Left ventricle myocardium inferior (tissue), 1 donor: Measurements from ENCODE around the gene SPTBN1. TPM values are rescaled to one million over a fixed set of nuclear protein-coding genes. Genes with fewer than 3 reads are reported as not detected.
A peak's percentile ranks its signal among the peaks of the same experiment; 100 is the strongest.

Experiments used
- DNase-seq: peaks from one replicate; pipeline ENCODE4 v3.0.0-alpha.2; 2020
- H3K27ac ChIP-seq: fragments of 200-600 bp; replicated peaks from 2 replicates; pipeline ENCODE4 v1.8.0; 2021
- H3K27me3 ChIP-seq: fragments of 200-600 bp; 2 replicates; pipeline ENCODE4 v1.8.0; 2021; ENCODE audit warnings: low read depth
- H3K36me3 ChIP-seq: fragments of 200-600 bp; 2 replicates; pipeline ENCODE4 v1.8.0; 2021
- H3K4me1 ChIP-seq: fragments of 200-600 bp; 2 replicates; pipeline ENCODE4 v1.8.0; 2021
- H3K4me3 ChIP-seq: fragments of 200-600 bp; 2 replicates; pipeline ENCODE4 v1.8.0; 2021; ENCODE audit warnings: mild to moderate bottlenecking, moderate library complexity
- H3K9me3 ChIP-seq: fragments of 200-600 bp; replicated peaks from 2 replicates; pipeline ENCODE4 v1.8.0; 2021
- intact Hi-C: fragments of 100-400 bp; cut with micrococcal nuclease; formaldehyde crosslinking; loops from one replicate; pipeline ENCODE4 v1.11.0; 2022
- total RNA-seq: library from RNA; stranded (reverse); fragmentation: NEBNext Ultra II Directional; extraction: Animal tissue kit (Norgen Biotek cat#: 25700); gene quantifications from one replicate; pipeline ENCODE4 v1.2.1, GENCODE V29; 2021
- TF ChIP-seq, protein P1 (sequence below): fragments of 200-600 bp; IDR thresholded peaks from 2 replicates; pipeline ENCODE4 v1.8.0; 2021; ENCODE audit warnings: antibody characterized with exemption, mild to moderate bottlenecking, borderline replicate concordance
- donor health status: DM: no; HTN: yes; CAD: no; lungs with severe emphysema.

The SPTBN1 gene
- total RNA-seq, 1 donor from 2014 or later = 484 TPM

DNA sequence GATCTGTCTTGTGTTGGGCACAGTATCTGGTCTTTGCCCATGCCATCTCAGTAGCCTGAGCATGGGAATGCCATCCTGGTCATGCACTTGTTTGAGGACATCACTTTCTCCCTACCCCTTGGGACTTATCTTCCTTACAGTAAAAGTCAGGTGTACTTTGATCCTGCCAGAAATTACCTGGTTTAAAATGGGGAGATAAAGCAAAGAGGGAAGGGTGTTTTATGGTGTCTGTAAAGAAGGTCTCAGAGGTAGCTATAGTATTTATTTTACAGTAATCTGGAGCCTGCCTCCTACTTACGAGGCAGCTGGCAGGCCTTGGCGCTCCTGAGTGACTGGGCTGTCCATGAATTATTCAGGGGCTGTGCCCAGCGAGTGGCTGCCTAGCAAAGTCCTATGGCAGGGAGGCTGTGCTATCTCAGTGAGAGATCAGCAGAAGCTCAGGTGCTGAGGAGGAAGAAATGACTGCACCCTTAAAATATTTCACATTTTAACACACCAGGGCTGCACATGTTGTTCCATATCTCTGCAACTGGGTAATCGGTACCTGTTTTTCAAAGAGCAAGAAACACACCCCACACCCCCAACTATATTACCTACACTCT, 93.9 kb downstream of the SPTBN1 start:
- DNase-seq = no peak
- H3K4me3 ChIP-seq = no peak overlapping the region
- H3K4me1 ChIP-seq = peaks cover 100% of the 10 kb centered on the region
- no peaks in the 10 kb centered on the region for H3K36me3 ChIP-seq
- H3K9me3 ChIP-seq = no peaks in the 10 kb centered on the region
- H3K27me3 ChIP-seq = no peaks in the 10 kb centered on the region
- intact Hi-C loops = no loop called here
- TF ChIP-seq, protein P1, sequence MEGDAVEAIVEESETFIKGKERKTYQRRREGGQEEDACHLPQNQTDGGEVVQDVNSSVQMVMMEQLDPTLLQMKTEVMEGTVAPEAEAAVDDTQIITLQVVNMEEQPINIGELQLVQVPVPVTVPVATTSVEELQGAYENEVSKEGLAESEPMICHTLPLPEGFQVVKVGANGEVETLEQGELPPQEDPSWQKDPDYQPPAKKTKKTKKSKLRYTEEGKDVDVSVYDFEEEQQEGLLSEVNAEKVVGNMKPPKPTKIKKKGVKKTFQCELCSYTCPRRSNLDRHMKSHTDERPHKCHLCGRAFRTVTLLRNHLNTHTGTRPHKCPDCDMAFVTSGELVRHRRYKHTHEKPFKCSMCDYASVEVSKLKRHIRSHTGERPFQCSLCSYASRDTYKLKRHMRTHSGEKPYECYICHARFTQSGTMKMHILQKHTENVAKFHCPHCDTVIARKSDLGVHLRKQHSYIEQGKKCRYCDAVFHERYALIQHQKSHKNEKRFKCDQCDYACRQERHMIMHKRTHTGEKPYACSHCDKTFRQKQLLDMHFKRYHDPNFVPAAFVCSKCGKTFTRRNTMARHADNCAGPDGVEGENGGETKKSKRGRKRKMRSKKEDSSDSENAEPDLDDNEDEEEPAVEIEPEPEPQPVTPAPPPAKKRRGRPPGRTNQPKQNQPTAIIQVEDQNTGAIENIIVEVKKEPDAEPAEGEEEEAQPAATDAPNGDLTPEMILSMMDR = no peak
- H3K27ac ChIP-seq = peak overlapping the region; percentile 47

DNA sequence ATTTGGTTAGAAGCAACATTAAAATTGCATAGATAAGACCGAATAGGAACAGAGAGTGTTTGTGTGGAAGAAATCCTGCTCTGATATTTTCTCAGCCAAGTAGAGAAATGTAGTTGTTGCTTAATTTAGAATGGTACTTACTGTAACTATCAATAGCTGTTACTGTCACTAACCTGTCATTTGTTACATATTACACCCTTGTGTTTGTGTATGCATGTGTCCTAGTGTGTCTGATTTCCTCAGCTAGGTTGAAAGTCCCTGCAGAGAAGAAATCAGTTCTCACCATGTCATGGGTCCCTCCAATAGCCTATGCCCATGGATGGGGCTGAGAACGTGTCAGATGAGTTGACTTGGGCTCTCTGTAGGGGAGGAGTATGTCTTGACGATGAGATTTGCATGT, 94.4 kb downstream of the SPTBN1 start:
- Histone ChIP-seq H3K27me3 (no peaks in the 10 kb centered on the region), H3K36me3 (no peaks in the 10 kb centered on the region), H3K4me3 (no peak overlapping the region), H3K27ac (peak overlapping the region; percentile 47), H3K4me1 (peaks cover 100% of the 10 kb centered on the region), H3K9me3 (no peaks in the 10 kb centered on the region)
- TF ChIP-seq, protein P1 = no peak
- DNase-seq = no peak
- intact Hi-C loops = no loop called here

DNA sequence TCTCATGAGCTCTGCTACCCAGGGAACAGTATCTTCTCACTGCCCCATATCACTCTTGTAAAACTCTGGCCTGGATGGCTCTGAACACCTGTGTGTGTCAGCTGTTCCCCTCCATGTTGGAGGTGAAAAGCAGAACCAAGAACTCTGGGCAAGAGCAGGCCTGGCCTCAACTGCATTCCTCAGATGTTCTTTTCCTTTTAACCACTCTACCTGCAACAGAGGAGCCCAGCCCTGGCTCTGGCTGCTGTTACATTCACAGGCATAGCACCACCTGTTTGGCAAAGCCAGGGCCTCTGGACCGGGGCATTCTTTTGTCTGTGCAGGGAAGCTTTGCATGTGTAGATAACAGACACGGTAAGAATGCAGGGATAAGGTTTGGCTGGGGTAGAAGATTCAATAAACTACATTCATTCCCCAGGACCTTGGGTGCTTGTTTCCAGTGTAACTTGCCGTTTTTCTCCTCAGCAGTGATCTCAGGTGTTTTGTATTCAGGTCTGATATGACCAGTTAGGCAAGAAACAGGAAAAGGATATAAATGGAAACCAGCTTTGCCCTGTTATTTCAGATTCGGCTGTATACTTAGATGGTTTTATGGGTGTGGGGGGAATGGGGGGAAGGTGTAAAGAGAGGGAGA, 95.1 kb downstream of the SPTBN1 start:
- Histone ChIP-seq H3K36me3 (no peaks in the 10 kb centered on the region), H3K4me3 (no peak overlapping the region), H3K9me3 (no peaks in the 10 kb centered on the region), H3K4me1 (peaks cover 100% of the 10 kb centered on the region), H3K27me3 (no peaks in the 10 kb centered on the region), H3K27ac (peak overlapping the region; percentile 47)
- no peak for DNase-seq
- intact Hi-C loops = no loop called here
- TF ChIP-seq, protein P1 = no peak

DNA sequence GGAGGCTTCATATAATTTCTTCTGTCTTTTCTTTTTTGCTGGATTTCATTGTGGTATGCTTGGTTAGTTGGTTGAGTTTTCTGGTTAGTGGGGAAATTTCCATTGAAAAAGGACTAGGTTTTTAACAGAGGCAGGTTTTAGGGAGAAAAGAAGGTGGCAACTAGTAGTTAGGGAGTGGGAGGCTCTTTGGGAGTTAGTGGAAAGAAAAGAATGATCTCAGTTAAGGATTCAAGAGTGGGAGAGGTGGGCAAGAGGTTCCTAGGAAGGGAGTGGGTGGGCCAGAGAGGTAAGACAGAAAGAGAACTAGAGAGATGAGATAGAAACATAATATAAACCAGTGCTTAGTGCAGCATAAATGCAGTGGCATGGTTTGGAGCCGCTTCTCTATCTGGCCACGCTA, 96.9 kb downstream of the SPTBN1 start:
- DNase-seq = no peak
- peak overlapping the region; percentile 27 for H3K27ac ChIP-seq
- intact Hi-C loops = no loop called here

DNA sequence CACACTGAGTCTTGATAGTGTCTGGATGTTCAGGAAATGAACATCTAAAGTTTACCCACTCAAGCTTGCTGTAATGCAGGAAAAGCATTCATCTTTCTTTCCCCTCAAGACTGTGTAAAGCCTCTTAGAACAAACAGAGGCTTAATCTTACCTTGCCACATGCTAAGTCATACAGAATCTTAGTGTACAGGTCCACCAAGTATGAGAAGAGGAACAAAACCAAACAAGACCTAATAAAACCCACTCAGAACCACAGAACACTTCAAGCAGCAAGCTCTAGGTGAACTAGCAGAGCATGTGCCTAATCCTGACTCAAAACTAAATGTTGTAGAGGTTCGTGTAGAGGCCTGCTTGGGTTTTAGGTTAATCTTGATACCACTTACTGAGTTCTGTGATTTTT, 97.6 kb downstream of the SPTBN1 start:
- peak overlapping the region; percentile 27 for H3K27ac ChIP-seq
- intact Hi-C loops = no loop called here

More for the DNA sequence above, 96.9 kb downstream of the SPTBN1 start:
- Histone ChIP-seq H3K4me3 (no peak overlapping the region), H3K9me3 (no peaks in the 10 kb centered on the region), H3K36me3 (no peaks in the 10 kb centered on the region), H3K4me1 (peaks cover 100% of the 10 kb centered on the region), H3K27me3 (no peaks in the 10 kb centered on the region)
- TF ChIP-seq, protein P1 = no peak

More for the DNA sequence above, 97.6 kb downstream of the SPTBN1 start:
- no peak overlapping the region for H3K4me3 ChIP-seq
- H3K27me3 ChIP-seq = no peaks in the 10 kb centered on the region
- no peaks in the 10 kb centered on the region for H3K9me3 ChIP-seq
- TF ChIP-seq, protein P1 = no peak
- peaks cover 100% of the 10 kb centered on the region for H3K4me1 ChIP-seq
- peaks cover 3% of the 10 kb centered on the region for H3K36me3 ChIP-seq
- no peak for DNase-seq
